ENCODE results near the gene PSMD8.
"Not testable (repeated sequence)": the region's sequence is repeated elsewhere in the genome, so short reads cannot be mapped to it uniquely, and the experiment has no call there.

The PSMD8 gene

DNA sequence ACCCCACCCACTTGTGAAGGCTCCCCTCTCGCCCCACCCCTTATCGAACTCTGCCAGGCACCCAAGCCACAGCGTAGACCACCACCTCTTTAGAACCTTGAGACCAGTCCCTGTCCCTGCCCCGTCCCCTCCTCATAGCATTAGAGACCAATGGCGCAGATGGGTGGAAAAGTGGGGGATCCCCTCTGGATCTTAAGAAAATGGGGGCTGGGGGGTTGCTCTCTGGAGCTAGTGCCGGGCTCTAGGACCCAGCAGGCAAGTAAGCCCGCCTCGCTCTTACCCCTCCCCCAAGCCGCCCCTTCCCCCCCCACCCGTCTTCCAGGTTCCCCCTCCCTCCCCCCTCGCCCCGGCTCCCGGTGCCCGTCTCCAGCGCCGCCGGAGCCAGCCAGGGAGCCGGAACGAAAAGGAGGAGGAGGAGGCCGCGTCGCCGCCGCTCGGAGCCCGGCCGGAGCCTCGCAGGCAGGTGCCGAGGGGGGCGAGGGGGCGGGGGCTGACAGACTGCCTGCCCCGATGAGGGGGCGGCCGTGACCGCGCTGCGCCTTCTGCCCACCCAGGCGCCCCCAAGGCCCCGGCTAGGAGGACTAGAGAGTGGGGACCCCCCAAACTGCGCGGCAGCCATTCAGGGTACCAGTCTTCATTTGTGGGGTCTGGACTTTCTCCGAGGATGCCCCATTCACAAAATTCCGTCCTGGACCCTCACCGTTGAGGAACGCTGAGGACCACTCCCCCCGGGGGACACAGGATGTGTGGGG lies 14.2 kb downstream of the PSMD8 start, which contains the start of gene SPRED3:
SPRED3 (plus strand) TSS at position 349 of the 752 bp plus-strand sequence. CDS start 1,606 bp downstream, outside the sequence.
- DNase-seq = no peak

DNA sequence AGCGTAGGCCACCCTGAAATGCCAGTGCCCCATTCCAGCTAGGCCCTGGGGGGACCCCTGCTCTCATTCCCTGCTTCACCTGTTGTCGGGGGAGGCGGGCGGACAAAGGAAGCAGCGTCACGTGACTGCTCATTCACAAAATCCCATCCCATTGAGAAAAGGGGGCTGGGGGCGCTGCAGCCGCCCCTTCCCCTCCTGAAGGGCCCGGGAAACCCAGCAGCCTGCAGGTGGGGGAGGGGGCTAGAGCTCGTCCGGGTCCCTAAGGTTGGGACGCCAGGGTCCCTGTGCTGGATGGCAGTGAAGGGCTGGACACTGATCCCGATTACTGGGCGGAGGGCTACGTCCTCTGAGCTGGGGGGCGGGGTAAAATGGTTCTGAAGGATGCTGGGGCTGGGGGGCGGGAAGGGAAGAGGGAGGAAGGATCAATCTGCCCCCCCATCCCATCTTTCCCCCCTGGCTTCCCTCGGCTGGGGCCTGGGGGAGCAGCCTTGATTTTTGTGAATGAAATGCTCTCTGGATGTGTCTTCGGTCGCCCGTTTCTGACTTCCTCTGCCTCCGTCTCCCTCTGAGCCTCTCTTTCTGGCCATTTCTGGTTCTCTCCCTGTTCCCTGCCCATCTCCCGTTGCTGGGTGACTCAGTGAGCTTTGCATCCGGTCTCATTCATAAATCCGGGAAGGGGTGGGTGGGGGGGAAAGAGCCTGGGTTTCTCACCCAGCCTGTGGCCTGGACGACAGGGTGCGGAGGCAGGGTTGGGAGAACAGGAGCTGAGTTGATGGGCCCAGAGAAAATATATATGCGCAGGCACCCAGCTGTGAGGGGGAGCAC lies 14.9 kb downstream of the PSMD8 start:
- DNase-seq = no peak

- DNase-seq = no peak
Measured at GRCh38 chr19:38389957-38390924, 15.9 kb downstream of the PSMD8 start.

GRCh38 chr19:38391911-38392464 lies 17.6 kb downstream of the PSMD8 start:
- no peak for DNase-seq

GRCh38 chr19:38392707-38393308 lies 18.4 kb downstream of the PSMD8 start:
- DNase-seq = no peak

- DNase-seq = peak; percentile 52
Measured at GRCh38 chr19:38394488-38394887, 20.1 kb downstream of the PSMD8 start.

DNA sequence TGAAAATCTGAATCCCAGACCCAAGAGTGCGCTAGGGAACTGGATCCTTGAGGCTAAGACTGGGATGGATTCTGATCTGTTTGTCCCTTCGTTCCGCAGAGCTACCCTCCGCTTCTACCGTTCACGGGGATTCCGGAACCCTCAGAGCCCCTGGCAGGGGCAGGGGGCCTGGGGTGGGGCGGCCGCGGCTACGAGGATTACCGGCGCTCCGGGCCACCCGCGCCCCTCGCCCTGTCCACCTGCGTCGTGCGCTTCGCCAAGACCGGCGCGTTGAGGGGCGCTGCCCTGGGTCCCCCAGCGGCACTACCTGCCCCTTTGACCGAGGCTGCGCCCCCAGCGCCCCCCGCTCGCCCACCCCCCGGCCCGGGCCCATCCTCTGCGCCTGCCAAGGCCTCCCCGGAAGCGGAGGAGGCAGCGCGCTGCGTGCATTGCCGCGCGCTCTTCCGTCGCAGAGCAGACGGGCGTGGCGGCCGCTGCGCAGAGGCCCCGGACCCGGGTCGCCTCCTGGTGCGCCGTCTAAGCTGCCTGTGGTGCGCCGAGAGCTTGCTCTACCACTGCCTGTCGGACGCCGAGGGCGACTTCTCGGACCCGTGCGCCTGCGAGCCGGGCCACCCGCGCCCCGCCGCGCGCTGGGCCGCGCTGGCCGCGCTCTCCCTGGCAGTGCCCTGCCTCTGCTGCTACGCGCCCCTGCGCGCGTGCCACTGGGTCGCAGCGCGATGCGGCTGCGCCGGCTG lies 21.2 kb downstream of the PSMD8 start:
- no peak for DNase-seq

DNA sequence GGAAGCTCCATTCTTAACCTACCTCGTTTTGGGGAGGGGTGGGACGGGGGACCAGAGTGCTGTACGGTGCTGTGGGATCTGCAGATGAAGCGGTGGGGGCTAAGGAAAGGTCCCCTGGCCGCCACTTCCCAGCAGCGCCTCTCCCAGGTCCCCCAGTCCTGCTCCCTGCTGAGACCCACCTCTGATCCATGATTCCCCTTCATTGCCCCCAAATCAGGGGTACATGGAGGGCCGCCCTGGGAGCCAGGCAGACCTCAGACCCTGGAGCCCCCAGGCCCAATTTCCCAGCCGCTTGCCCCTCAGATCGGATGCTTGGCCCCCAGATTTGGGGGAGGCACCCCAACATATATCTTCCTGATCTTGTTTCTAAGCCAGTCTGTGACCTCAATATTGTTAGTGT lies 24.7 kb downstream of the PSMD8 start:
- no peak for DNase-seq

- no peak for DNase-seq
Measured at GRCh38 chr19:38399537-38399936, 25.2 kb downstream of the PSMD8 start.

- no peak for DNase-seq
Measured at GRCh38 chr19:38400361-38400760, 26.0 kb downstream of the PSMD8 start.

DNA sequence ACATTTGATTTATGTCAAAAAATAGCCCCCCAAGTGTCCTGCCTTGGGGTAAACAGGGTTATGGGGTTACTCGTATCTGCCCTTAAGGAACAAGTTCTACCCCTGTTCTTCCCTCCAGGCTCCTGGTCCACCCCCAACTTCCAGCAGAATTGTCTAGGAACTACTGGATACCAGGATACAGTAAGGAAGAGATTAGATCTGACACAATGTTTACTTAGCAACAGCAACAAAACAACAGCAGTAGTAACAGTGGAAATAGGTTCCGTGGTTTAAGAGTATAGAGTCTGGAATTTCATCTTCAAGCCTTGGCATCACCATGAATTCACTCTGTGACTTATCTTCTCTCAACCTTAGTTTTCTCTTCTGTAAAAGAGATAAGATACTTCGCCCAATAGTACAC lies 26.8 kb downstream of the PSMD8 start:
- no peak for DNase-seq

- DNase-seq = no peak
Measured at GRCh38 chr19:38402623-38402966, 28.2 kb downstream of the PSMD8 start.

GRCh38 chr19:38402967-38403674 lies 28.8 kb downstream of the PSMD8 start, which contains the start of gene FAM98C:
TSS of gene FAM98C (plus strand) at chr19:38403093. CDS start at chr19:38403154, 61 bp downstream.
- peak; percentile 96 for DNase-seq

GRCh38 chr19:38404858-38405257 lies 30.5 kb downstream of the PSMD8 start:
- DNase-seq = no peak

DNA sequence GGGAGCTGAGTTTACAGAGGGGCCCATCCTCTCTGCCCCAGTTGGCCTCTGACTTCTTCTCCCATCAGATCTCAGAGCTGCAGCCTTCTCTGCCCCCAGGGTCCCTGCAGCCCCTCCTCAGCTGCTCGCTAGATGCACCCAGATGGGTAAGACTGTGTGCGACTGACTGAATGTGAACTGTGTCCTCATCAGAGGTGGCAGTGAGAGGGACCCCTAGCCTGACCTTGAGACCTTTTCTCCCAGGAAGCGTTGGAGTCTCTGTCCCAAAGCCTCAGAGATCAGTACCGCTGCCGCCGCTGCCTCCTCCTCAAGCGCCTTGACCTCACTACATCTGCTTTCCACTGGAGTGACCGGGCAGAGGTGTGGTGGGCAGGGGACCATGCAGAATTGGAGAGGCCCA lies 30.9 kb downstream of the PSMD8 start:
- DNase-seq = no peak

GRCh38 chr19:38409631-38410133 lies 35.3 kb downstream of the PSMD8 start:
- DNase-seq = no peak

GRCh38 chr19:38410407-38410806 lies 36.0 kb downstream of the PSMD8 start:
- DNase-seq = not testable (repeated sequence)

DNA sequence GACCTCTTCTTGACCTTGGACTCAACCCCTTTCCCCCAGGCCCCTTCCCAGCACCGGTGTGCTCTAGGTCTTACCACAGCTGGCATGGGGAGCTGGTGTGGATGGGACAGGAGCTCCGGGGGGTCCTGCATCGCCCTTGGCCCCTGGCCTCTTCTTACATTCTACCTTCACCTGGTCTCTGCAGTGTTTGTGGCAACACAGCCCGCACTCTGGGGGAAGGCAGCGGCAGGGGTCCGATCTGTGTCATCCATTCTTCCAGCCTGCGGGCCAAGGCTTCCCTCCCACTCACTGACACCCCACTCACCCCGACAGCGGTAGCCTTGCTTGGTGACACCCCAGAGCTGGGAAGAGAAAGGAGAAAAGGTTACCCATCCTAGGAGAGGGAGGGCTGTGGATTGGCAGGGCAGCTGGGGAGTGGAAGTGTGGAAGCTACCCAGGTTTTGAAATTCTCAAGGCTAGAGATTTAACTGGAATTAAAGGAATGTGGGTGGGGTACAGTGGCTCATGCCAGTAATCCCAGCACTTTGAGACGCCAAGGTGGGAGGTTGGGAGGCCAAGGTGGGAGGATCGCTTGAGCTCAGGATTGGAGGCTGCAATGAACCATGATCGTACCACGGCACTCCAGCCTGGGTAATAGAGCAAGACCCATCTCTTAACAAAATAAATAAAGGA lies 36.8 kb downstream of the PSMD8 start:
- no peak for DNase-seq

DNA sequence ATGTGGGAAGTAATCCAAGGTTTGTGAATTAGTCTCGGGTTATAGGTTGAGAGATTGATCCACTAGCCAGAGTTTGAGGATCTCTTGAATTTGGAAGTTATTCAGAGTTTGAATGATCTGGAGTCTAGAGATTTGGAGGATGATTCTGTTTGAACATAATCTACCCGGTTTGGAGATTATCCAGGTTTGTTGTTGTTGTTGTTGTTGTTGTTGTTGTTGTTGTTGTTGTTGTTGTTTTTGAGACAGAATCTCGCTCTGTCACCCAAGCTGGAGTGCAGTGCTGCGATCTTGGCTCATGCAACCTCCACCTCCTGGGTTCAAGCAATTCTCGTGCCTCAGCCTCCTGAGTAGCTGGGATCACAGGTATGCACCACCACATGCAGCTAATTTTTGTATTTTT lies 37.5 kb downstream of the PSMD8 start:
- DNase-seq = not testable (repeated sequence)

GRCh38 chr19:38412491-38412890 lies 38.1 kb downstream of the PSMD8 start:
- no peak for DNase-seq

All from activated T-cell treated with anti-CD3 and anti-CD28 coated beads for 4 hours (primary cell).